GM19193 (cell line): Measurements from ENCODE around the gene GRK1.

Source experiments
- POLR2A ChIP-seq: IDR thresholded peaks from 4 replicates; pipeline ENCODE4 v1.6.1; 2011; ENCODE audit not compliant: insufficient read depth, insufficient read length; ENCODE audit errors: extremely low read depth

The GRK1 gene

DNA sequence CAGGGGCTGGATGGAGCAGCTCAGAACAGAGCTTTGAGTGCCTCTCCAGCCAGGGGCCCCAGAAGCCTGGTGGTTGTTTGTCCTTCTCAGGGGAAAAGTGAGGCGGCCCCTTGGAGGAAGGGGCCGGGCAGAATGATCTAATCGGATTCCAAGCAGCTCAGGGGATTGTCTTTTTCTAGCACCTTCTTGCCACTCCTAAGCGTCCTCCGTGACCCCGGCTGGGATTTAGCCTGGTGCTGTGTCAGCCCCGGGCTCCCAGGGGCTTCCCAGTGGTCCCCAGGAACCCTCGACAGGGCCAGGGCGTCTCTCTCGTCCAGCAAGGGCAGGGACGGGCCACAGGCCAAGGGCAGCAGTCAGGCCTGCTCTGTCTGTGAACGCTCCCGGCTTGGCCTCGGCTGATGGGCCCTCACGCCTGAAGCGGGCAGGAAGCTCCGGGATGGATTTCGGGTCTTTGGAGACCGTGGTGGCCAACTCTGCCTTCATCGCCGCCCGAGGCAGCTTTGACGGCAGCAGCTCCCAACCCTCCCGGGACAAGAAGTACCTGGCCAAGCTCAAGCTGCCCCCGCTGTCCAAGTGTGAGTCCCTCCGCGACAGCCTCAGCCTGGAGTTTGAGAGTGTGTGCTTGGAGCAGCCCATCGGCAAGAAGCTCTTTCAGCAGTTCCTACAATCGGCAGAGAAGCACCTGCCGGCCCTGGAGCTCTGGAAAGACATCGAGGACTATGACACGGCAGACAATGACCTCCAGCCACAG, at the start of gene GRK1:
Gene GRK1, plus strand, starts transcription at position 269 of the 751 bp plus-strand sequence. Its CDS starts 168 bp downstream, at position 437.
- TF ChIP-seq POLR2A = no peak

DNA sequence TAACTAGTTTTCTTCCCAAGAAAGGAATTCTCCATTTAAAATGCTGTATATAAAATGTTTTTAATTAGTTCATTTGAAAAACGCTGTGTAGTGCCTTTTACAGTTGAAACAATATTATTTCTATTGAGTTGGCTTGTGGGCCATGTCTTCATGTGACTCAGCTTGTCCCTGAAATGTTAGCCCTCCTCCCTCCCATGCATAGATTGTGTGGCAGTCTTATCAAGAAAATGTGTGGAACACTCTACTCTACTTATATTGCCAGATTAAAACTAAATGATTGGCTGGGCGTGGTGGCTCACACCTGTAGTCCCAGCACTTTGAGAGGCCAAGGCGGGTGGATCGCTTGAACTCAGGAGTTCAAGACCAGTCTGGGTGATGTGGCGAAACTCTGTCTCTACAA, 49.1 kb upstream of the GRK1 start:
- TF ChIP-seq POLR2A = no peak

DNA sequence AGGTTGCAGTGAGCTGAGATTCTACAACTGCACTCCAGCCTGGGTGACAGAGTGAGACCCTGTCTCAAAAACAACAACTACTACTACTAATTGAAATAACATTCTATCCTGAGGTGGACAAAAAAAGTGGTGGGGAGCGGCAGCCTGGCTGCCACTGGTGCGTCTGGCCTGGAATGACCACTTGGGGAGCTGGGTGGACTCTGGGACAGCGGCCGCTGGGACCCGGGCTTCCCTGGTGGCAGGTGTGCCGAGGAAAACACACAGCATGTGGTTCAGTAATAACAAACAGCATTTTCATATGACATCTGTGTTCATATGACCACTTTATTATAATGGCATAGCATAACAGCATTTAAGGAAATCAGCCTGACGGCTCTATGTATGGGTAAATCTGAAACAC, 48.6 kb upstream of the GRK1 start:
- TF ChIP-seq POLR2A = no peak

DNA sequence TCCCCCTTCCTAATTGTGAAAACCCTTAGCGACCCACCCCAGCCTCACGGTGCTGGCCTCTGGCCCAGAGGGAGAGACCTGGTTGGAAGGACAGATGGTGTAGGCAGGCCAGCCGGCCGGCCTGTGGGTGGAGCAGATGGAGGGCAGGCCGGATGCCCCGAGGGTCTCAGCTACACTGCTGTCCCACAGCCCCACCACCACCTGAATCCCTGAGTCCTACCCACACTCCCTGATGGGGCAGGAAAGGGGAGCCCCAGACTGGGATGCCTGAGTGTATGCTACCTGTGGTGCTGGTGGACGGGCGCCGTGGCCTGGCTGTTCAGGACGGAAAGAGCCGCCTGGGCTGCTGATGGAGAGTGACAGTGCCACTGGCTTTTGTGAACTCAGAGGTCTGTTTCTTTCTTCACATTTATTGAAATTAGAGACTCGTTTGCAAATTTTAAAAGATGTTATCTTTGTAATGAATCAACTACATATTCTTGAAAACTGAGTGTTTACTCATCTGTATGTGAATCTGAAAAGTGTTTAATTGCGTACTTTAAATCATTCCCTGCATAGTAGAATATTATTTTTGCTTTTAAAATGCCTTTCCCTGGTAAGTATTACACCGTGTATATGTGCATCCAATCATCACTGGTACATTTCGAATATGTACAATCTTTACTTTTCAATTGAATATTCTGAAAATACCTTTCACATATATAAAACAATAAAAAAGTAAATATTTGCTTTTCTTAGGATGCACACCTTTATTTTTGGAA, 46.8 kb upstream of the GRK1 start:
- TF ChIP-seq POLR2A = no peak

GRCh38 chr13:113621046-113621445, 46.0 kb upstream of the GRK1 start:
- TF ChIP-seq POLR2A = no peak

- no peak for TF ChIP-seq POLR2A
These were observed 44.1 kb upstream of the GRK1 start for GRCh38 chr13:113622791-113623490.

GRCh38 chr13:113623491-113624234, 43.4 kb upstream of the GRK1 start:
- TF ChIP-seq POLR2A = no peak

- no peak for TF ChIP-seq POLR2A
These were observed 42.8 kb upstream of the GRK1 start for GRCh38 chr13:113624235-113624587.

DNA sequence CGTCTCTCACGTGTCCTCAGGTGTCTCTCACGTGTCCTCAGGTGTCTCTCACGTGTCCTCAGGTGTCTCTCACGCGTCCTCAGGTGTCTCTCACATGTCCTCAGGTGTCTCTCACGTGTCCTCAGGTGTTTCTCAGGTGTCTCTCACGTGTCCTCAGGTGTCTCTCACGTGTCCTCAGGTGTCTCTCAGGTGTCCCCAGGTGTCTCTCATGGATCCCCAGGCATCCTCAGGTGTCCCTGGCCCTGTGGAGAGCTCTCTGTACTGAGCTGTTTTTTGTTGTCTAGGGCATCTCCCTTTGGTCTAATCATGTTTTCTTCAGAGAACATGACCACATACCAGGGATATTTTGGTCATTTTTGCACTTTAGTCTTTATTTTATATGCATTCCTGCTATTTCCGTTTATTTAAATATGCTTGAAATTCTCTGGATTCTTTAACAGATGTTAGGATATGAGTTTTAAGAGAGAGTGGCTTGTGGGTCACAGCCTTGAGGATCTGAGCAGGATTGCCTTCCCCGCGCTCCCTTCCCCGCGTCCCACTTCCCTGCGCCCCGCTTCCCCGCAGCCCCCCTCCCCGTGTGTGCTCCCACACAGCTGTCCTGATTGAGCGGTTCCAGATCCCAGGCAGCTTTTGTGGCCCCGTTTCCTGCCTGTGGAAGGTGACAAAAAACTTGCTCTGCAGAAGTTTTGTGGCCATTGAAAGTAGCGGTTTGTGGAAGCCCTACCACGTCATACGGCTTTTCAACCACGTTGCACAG, 40.9 kb upstream of the GRK1 start:
- TF ChIP-seq POLR2A = no peak

DNA sequence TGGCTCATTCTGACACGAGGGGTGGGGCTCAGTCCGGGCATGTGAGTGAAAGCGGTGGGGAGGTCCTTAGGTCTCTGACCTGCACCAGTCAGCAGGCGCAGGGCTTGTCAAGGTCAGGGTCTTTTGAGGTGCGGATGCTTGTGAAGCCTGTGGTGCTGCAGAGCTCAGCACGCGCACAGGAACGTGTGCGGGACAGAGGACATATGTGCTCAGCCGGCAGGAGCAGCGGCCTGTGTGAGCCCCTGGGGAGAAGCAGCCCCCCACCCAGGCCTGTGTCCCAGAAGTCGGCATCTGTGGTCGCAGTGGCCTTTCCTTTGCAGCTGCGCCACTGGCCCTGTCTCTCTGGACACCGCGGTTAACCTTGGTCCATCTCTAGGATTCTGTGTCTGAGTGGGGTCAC, 39.9 kb upstream of the GRK1 start:
- no peak for TF ChIP-seq POLR2A

DNA sequence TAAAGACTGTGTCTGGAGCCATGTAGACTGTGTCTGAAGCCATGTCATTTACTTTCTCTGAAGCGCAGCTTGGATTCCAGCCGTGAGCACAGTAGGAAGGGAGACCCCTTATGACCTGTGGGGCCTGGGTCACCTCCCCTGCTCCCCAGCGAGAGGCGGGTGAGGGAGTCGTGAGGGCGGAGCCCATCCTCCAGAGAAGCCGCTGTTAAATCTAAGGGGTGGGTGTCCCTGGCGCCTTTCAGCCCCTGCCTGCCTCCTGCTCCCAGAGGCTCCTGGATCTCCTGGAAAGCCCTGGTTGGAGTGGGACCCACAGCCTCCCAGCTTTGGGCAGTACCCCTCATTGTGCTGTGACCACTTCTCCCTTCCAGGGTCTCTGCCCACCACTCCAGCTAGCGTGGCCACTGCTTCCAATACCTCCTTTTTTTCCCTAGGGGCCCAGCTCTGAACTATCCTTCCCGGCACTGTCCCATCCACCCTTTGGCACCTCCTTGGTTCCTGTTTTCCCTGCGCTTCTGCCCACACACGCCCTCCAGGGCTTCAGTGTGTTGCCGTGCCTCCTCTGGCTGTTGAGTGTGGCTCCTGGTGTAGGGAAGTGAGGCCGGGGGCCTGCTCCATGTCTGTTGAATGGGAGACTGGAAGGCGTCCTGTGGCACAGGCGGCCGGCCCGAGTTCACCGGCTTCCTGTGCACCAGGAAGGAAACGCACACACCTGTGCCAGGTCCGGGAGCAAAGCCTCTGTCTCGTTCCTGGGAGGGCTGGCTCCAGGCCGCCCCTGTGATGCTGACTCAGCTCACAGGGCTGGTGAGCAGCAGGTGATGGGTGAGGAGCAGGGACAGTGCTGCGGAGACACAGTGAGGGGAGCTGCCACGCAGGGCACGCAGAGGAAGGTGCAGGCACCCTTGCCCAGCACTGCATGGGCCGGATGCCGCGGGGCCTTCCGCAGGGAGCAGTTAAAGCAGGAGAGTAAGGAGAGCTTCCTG, 38.4 kb upstream of the GRK1 start:
- no peak for TF ChIP-seq POLR2A

GRCh38 chr13:113629866-113630265, 37.2 kb upstream of the GRK1 start:
- no peak for TF ChIP-seq POLR2A

- TF ChIP-seq POLR2A = no peak
These were observed 36.7 kb upstream of the GRK1 start for GRCh38 chr13:113630296-113630695.
